Activated CD4-positive, CD25-positive, alpha-beta regulatory T cell treated with anti-CD3 and anti-CD28 coated beads, Interleukin-2, amount 50 U/mL, for 72 hours (primary cell): ENCODE data around the gene KIF5B.
"Not testable (repeated sequence)": the region's sequence is repeated elsewhere in the genome, so short reads cannot be mapped to it uniquely, and the experiment has no call there.

Source experiments
- DNase-seq: peaks from one replicate; pipeline ENCODE4 v3.0.0; 2021

KIF5B gene

GRCh38 chr10:32004161-32004591 lies 52.0 kb downstream of the KIF5B start:
- no peak for DNase-seq

DNA sequence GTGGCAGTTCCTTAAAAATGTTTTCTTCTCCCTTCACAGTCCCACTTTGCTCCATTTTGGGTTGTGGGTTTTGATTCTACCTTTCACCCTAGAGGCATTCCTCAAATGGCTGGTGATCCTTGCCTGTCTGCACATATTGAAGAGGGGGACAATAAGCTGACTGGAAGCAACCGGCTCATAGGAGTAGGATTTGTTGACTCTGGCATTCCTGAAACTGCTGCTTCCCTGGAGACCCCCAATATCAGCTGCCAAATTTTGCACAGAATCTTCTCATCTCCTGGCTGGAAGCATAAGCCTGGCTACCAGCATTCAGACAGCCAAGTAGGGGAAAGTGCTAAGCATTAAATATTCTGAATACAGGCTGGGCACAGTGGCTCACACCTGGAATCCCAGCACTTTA lies 53.7 kb downstream of the KIF5B start:
- DNase-seq, result no peak

- no peak for DNase-seq
Observed at GRCh38 chr10:32000937-32001336, 55.3 kb downstream of the KIF5B start.

- no peak for DNase-seq
Observed at GRCh38 chr10:31999836-32000235, 56.4 kb downstream of the KIF5B start.

- DNase-seq, result no peak
Observed at GRCh38 chr10:31999070-31999660, 57.1 kb downstream of the KIF5B start.

DNA sequence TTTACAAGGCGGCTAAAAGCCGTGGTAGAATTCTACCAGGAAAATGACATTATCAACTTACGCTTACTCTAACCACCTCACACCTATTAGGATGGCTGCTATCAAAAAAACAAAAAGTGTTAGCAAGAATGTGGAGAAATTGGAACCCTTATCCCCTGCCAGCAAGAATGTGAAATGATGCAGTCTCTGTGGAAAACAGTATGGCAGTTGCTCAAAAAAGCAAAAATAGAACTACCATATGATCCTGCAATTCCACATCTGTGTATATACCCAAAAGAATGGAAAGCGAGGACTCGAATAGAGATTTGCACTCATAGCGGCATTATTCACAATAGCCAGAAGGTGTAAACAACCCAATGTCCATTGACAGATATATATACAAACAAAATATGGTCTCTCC lies 61.3 kb downstream of the KIF5B start:
- no peak for DNase-seq

GRCh38 chr10:31990937-31991336 lies 65.3 kb downstream of the KIF5B start:
- DNase-seq, result no peak

- DNase-seq, result not testable (repeated sequence)
Observed at GRCh38 chr10:31987786-31988185, 68.4 kb downstream of the KIF5B start.

- DNase-seq, result no peak
Observed at GRCh38 chr10:31982111-31982510, 74.1 kb downstream of the KIF5B start.

- no peak for DNase-seq
Observed at GRCh38 chr10:31980471-31980870, 75.8 kb downstream of the KIF5B start.

DNA sequence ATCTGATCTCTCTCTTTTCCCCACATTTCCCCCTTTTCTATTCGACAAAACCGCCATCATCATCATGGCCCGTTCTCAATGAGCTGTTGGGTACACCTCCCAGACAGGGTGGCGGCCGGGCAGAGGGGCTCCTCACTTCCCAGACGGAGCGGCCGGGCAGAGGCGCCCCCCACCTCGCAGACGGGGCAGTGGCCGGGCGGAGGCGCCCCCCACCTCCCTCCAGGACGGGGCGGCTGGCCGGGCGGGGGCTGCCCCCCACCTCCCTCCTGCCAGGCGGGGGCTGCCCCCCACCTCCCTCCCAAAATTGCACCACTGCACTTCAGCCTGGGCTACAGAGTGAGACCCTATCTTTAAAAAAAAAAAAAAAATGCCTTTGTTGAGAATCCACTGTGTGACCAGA lies 77.2 kb downstream of the KIF5B start:
- DNase-seq, result not testable (repeated sequence)

DNA sequence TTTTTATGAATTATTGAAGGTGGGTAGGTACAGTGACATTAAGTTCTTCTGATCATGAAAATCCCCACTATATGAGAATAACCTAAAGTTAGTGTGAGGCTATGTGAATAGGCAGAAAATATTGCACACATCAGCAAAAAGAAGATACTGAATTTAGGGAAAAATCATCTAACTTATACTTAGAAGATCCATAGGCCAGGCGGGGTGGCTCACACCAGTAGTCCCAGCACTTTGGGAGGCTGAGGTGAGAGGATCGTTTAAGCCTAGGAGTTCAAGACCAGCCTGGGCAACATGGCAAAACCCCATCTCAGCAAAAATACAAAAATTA lies 78.1 kb downstream of the KIF5B start:
- no peak for DNase-seq

- DNase-seq, result no peak
Observed at GRCh38 chr10:31977440-31978155, 78.6 kb downstream of the KIF5B start.

DNA sequence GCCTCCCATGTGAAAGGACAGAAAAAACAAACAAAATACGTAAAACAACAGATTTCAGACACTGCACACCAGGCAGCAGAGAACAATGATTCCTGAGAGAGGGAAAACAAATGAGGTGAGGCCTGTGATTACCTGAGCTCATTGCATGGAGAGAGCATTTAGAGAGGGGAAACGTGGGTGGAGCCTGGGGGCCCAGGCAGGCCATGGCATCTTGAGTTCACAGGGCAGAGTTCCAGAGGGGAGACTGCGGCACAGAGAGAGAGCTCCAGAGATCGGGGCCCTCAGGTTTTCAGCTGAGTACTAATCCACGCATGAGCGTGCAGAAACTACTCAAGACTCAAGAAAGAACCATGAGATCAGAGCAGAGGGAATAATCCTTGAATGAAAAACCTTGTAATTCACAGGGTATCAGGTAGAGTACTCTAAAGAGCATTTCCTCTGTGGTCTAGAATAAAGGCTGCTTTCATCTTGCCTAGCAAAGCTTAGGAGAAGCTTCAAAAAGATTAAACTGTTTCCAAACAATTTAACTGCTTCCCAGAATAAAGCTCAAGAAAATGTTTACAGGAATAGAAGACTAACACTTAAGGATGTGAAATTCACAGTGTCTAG lies 81.0 kb downstream of the KIF5B start:
- DNase-seq, result no peak

DNA sequence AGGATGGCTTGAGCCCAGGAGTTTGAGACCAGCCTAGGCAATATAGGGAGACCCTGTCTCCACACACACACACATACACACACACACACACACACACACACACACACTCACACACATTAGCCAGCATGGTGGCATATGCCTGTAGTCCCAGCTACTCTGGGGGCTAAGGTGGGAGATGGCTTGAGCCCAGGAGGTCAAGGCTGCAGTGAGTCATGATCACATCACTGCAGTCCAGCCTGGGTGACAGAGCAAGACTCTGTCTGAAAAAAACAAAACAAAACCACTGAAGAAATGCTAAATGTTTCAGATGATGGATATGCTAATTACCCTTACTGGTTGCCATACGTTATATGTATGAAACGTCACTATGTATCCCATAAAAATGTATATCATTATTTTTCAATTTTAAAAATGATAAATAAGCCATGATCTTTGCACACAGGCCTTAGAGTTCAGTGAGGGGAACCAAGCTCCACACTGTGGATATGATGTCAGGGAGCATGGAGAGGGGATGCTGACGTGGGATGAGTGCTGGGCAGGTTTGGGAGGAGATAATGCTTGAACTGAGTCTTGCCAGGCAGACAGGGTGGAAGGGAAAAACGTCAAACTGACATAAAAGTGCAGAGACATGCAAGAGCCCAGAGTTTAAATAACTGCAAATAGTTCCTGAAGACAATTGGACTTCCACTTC lies 81.6 kb downstream of the KIF5B start:
- no peak for DNase-seq

DNA sequence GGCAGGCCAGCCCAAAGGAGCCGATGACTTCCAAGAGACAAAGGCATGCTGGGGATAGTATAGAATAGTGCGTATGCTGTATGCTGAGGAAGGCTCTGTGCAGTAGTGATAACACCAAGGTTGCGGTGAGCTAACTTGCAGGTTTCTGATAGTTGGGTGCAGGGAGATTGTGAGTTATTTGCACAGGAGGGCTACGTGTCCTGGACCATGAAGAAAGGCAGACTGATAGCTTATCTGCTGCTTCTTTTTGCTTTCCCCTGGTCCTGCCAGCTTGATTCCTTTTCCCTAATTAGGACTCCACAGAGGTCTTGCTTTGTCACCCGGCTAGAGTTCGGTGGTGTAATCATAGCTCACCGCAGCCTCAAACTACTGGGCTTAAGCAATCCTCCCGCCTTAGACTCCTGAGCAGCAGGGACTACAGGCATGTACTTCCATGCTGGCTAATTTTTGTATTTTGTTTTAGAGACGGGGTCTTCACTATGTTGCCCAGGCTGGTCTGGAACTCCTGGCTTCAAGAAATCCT lies 83.6 kb downstream of the KIF5B start:
- no peak for DNase-seq

DNA sequence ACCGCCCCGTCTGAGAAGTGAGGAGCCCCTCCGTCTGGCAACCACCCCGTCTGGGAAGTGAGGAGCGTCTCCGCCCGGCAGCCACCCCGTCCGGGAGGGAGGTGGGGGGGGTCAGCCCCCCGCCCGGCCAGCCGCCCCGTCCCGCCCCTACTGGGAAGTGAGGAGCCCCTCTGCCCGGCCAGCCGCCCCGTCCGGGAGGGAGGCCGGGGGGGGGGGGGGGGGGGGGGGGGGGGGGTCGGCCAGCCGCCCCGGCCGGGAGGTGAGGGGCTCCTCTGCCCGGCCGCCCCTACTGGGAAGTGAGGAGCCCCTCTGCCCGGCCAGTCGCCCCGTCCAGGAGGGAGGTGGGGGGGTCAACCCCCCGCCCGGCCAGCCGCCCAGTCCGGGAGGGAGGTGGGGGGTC lies 86.4 kb downstream of the KIF5B start:
- not testable (repeated sequence) for DNase-seq

DNA sequence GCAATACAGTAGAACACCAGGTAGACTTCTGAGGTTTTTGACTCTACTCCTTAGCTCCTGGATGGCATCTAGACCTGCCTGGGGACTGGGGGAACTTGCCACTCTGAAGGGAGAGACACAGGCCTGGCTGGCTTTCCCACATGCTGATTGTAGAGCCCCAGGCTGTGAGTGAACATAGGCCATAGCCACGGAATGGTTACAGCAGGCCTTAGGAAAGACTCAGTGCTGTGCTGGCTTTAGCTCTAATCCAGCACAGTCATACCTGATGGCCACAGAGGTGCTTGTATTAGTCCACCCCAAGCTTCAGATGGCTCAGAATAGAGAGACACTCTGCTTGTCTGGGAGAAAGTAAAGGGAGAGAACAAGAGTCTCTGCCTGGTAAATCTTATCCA lies 92.6 kb downstream of the KIF5B start:
- no peak for DNase-seq

GRCh38 chr10:31962826-31963588 lies 93.2 kb downstream of the KIF5B start:
- no peak for DNase-seq

DNA sequence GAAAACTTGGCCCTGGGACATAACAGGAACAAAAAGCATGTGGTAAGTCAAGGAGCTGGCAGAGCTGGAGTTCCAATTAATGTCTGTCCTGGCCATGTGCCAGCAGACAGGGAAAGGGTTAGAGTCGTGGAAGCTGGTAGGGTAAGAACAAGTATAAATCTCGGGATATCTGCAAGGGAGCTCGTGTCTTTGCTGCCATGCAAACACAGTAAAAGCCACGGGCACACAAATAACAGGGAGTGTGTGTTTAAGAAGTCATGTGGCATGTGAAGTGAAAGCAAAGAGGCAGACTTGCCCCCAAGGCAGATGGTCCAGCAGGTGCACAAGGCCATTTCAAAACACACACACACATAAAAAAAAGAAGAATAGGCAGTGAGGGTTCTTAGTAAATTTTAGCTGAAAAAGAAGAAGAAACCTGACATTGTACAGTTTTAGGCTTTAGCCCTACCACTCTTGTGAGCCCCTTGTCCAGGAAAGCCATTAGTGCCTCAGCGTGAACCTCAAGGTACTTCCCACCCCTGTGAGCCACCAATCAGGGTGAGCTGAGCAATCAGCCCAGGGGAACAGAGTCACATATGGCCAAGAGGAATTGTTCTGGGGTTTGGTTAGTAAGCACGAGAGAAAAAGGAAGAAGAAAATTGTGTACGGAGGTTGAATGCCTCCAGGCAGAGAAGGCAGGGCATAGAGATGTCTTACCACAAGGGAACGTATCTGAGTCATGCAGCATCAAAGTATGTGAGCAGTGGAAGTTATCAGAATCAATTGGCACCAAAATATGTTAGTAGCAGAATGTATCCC lies 94.7 kb downstream of the KIF5B start:
- no peak for DNase-seq

- DNase-seq, result no peak
Observed at GRCh38 chr10:31959461-31960173, 96.6 kb downstream of the KIF5B start.
